Calu3 (cell line): ENCODE data around the gene TGM3. TPM values are rescaled to one million over a fixed set of nuclear protein-coding genes. Genes with fewer than 3 reads are reported as not detected.
A peak's percentile ranks its signal among the peaks of the same experiment; 100 is the strongest.

ENCODE experiments used
- BruUV-seq: library from RNA; stranded (reverse); fragments of 400-500 nt; replicated peaks from 2 replicates; lab custom pipeline; 2021; lab: Mats Ljungman, UMichigan
- CTCF ChIA-PET: fragments of 300-600 bp; sonication (Branson Sonifier 250); formaldehyde crosslinking; loops from one replicate; lab custom pipeline; 2022; ENCODE audit warnings: antibody characterized with exemption; lab: Charles Lee
- DNase-seq: peaks from one replicate; pipeline ENCODE4 v3.0.0; 2022
- H3K27ac Mint-ChIP-seq: one replicate; pipeline ENCODE4 v1.8.0; 2022; ENCODE audit warnings: mixed read lengths; ENCODE audit not compliant: unreplicated experiment
- H3K27me3 Mint-ChIP-seq: one replicate; pipeline ENCODE4 v1.8.0; 2022; ENCODE audit warnings: mixed read lengths; ENCODE audit not compliant: unreplicated experiment
- H3K36me3 Mint-ChIP-seq: one replicate; pipeline ENCODE4 v1.8.0; 2022; ENCODE audit warnings: mild to moderate bottlenecking, moderate library complexity, mixed read lengths; ENCODE audit not compliant: insufficient read depth, unreplicated experiment
- H3K4me1 Mint-ChIP-seq: one replicate; pipeline ENCODE4 v1.8.0; 2022; ENCODE audit warnings: mild to moderate bottlenecking, low read depth, mixed read lengths; ENCODE audit not compliant: unreplicated experiment
- H3K4me3 Mint-ChIP-seq: one replicate; pipeline ENCODE4 v1.8.0; 2022; ENCODE audit warnings: mild to moderate bottlenecking, low read depth, moderate library complexity, mixed read lengths; ENCODE audit not compliant: unreplicated experiment
- H3K9me3 Mint-ChIP-seq: one replicate; pipeline ENCODE4 v1.8.0; 2022; ENCODE audit warnings: low read depth, mixed read lengths; ENCODE audit not compliant: unreplicated experiment
- CTCF ChIP-seq: fragments of 200-600 bp; IDR thresholded peaks from one replicate; pipeline ENCODE4 v1.8.0; 2022; ENCODE audit warnings: antibody characterized with exemption; ENCODE audit not compliant: unreplicated experiment
- intact Hi-C: fragments of 100-400 bp; cut with micrococcal nuclease; formaldehyde crosslinking; loops from one replicate; pipeline ENCODE4 v1.10.0; 2022; ENCODE audit not compliant: unreplicated experiment
- total RNA-seq: library from RNA; stranded (reverse); gene quantifications from 2 replicates; pipeline ENCODE4 v1.2.3, GENCODE V29; 2022

The TGM3 gene
- total RNA-seq, 1 experiment from 2014 or later, result not detected

GRCh38 chr20:2259731-2260130, 36.1 kb upstream of the TGM3 start:
- H3K36me3 Mint-ChIP-seq, result no peaks in the 10 kb centered on the region
- no peak overlapping the region for H3K27ac Mint-ChIP-seq
- H3K4me3 Mint-ChIP-seq, result no peak overlapping the region
- no peaks in the 10 kb centered on the region for H3K9me3 Mint-ChIP-seq
- no peak for TF ChIP-seq CTCF
- no peak for DNase-seq
- BruUV-seq, result no TSS peak
- H3K27me3 Mint-ChIP-seq, result no peaks in the 10 kb centered on the region
- intact Hi-C loops, result no loop called here
- CTCF ChIA-PET, result no interaction called here
- H3K4me1 Mint-ChIP-seq, result no peaks in the 10 kb centered on the region

DNA sequence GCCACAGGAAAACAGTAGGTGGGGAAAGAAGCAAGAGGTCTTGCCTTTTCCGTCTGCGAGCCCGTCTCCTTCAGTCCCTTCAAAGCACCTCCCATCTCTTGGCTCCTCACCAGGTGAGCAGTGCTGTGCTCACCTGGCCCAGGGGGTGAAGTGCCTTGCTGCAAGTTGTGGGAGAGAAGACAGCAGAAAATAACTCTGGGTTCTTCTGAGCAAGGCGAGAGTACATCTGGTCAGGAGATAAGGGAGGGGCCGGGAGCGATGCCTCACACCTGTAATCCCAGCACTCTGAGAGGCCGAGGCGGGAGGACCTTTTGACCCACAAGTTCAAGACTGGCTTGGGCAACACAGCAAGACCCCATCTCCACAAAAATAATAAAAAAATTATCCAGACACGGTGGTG, 35.6 kb upstream of the TGM3 start:
- no peaks in the 10 kb centered on the region for H3K9me3 Mint-ChIP-seq
- no peaks in the 10 kb centered on the region for H3K36me3 Mint-ChIP-seq
- no peaks in the 10 kb centered on the region for H3K4me1 Mint-ChIP-seq
- H3K27ac Mint-ChIP-seq, result no peak overlapping the region
- BruUV-seq, result no TSS peak
- intact Hi-C loops, result no loop called here
- H3K27me3 Mint-ChIP-seq, result no peaks in the 10 kb centered on the region
- CTCF ChIA-PET, result no interaction called here
- DNase-seq, result no peak
- H3K4me3 Mint-ChIP-seq, result no peak overlapping the region
- no peak for TF ChIP-seq CTCF

DNA sequence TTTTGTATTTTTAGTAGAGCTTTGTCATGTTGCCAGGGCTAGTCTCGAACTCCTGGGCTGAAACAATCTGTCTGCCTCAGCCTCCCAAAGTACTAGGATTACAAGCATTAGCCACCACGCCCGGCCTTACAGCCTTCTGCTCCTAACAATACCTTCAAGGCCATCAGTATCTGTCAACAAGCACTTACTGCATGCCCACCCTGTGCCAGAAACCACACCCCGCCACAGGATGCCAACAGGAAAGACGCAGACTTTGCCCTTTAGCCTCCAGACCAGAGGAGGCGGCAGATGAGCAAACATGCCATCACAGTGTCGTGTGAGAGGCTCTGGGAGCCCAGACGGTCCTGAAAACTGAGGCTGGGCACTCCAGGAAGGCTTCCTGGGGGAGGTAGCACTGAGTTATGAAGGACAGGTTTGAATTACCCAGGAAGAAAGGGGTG, 34.7 kb upstream of the TGM3 start:
- peak; percentile 2 for DNase-seq

GRCh38 chr20:2261629-2262028, 34.2 kb upstream of the TGM3 start:
- H3K27ac Mint-ChIP-seq, result no peak overlapping the region
- no peak overlapping the region for H3K4me3 Mint-ChIP-seq
- no peaks in the 10 kb centered on the region for H3K36me3 Mint-ChIP-seq
- CTCF ChIA-PET, result no interaction called here
- TF ChIP-seq CTCF, result no peak
- no TSS peak for BruUV-seq
- H3K4me1 Mint-ChIP-seq, result no peaks in the 10 kb centered on the region
- intact Hi-C loops, result no loop called here
- peaks cover 8% of the 10 kb centered on the region for H3K27me3 Mint-ChIP-seq
- no peak for DNase-seq
- H3K9me3 Mint-ChIP-seq, result no peaks in the 10 kb centered on the region

More for the DNA sequence above, 34.7 kb upstream of the TGM3 start:
- Mint-ChIP-seq H3K4me1 (no peaks in the 10 kb centered on the region), H3K27ac (no peak overlapping the region), H3K4me3 (no peak overlapping the region), H3K36me3 (no peaks in the 10 kb centered on the region), H3K9me3 (no peaks in the 10 kb centered on the region), H3K27me3 (peaks cover 2% of the 10 kb centered on the region)
- BruUV-seq, result no TSS peak
- CTCF ChIA-PET, result no interaction called here
- no peak for TF ChIP-seq CTCF
- intact Hi-C loops, result no loop called here

GRCh38 chr20:2264118-2264517, 31.7 kb upstream of the TGM3 start:
- CTCF ChIA-PET, result no interaction called here

More at GRCh38 chr20:2264118-2264517, 31.7 kb upstream of the TGM3 start:
- TF ChIP-seq CTCF, result no peak
- no peaks in the 10 kb centered on the region for H3K36me3 Mint-ChIP-seq
- intact Hi-C loops, result no loop called here
- H3K4me1 Mint-ChIP-seq, result no peaks in the 10 kb centered on the region
- no peak overlapping the region for H3K4me3 Mint-ChIP-seq
- no peak overlapping the region for H3K27ac Mint-ChIP-seq
- no peaks in the 10 kb centered on the region for H3K9me3 Mint-ChIP-seq
- DNase-seq, result no peak
- BruUV-seq, result no TSS peak
- peaks cover 23% of the 10 kb centered on the region for H3K27me3 Mint-ChIP-seq
